ENCODE results near the gene RNU5B-1.
"Not testable (repeated sequence)": the region's sequence is repeated elsewhere in the genome, so short reads cannot be mapped to it uniquely, and the experiment has no call there.

DNA sequence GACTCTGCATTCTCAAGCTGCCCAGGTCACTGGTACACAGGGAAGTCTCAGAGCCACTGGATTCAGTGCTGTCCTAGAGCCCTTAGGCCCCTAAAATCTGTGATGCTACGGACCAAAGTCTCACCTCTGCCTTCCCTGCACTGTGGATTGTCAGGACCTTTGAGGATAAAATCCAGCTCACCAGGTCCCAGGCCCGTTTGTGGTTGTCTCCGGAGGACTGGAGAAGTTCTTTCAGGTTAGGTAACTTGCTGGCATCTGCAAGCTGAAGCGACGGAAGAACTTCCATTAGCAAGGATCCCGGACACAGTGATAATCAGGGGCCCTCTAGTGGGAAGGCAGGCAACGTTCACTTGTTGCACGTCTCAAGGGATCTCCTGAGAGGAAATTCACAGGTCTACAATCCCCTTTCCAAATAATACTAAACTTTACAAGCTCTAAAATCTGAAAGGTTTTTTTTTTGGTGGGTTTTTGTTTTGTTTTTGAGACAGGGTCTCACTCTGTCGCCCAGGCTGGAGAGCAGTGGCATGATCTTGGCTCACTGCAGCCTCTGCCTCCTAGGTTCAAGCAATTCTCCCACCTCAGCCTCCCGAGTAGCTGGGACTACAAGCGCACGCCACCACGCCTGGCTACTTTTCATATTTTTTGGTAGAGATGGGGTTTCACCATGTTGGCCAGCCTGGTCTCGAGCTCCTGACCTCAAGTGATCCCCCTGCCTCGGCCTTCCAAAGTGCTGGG lies 33.5 kb upstream of the RNU5B-1 start:
- TF ChIP-seq, protein P1, sequence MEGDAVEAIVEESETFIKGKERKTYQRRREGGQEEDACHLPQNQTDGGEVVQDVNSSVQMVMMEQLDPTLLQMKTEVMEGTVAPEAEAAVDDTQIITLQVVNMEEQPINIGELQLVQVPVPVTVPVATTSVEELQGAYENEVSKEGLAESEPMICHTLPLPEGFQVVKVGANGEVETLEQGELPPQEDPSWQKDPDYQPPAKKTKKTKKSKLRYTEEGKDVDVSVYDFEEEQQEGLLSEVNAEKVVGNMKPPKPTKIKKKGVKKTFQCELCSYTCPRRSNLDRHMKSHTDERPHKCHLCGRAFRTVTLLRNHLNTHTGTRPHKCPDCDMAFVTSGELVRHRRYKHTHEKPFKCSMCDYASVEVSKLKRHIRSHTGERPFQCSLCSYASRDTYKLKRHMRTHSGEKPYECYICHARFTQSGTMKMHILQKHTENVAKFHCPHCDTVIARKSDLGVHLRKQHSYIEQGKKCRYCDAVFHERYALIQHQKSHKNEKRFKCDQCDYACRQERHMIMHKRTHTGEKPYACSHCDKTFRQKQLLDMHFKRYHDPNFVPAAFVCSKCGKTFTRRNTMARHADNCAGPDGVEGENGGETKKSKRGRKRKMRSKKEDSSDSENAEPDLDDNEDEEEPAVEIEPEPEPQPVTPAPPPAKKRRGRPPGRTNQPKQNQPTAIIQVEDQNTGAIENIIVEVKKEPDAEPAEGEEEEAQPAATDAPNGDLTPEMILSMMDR (IDR thresholded peaks at IDR 0.05): peak in 1 of 3 donors; percentile 61
- TF ChIP-seq POLR2A (IDR thresholded peaks at IDR 0.05): not testable (repeated sequence)

All from lower leg skin (tissue), 3 donors.